HG02852 (cell line): Measurements from ENCODE around the gene CYB5D1.
A peak's percentile ranks its signal among the peaks of the same experiment; 100 is the strongest.

Source experiments
- ATAC-seq: cut with Tn5 transposase; IDR thresholded peaks from one replicate; pipeline ENCODE4 v1.9.1; 2021; ENCODE audit warnings: mild to moderate bottlenecking, moderate library complexity; ENCODE audit not compliant: unreplicated experiment

The CYB5D1 gene

GRCh38 chr17:7833795-7834541, 23.8 kb upstream of the CYB5D1 start, which contains the start of gene KDM6B:
Gene KDM6B (plus strand): TSS chr17:7834217. CDS start chr17:7845555, 11,338 bp downstream.
- ATAC-seq = peak; percentile 56

- ATAC-seq = no peak
These were observed 23.3 kb upstream of the CYB5D1 start for GRCh38 chr17:7834542-7834956.

- ATAC-seq = peak; percentile 46
These were observed 22.6 kb upstream of the CYB5D1 start for GRCh38 chr17:7834957-7835813.

GRCh38 chr17:7835814-7836595, 21.8 kb upstream of the CYB5D1 start:
- peak; percentile 24 for ATAC-seq

DNA sequence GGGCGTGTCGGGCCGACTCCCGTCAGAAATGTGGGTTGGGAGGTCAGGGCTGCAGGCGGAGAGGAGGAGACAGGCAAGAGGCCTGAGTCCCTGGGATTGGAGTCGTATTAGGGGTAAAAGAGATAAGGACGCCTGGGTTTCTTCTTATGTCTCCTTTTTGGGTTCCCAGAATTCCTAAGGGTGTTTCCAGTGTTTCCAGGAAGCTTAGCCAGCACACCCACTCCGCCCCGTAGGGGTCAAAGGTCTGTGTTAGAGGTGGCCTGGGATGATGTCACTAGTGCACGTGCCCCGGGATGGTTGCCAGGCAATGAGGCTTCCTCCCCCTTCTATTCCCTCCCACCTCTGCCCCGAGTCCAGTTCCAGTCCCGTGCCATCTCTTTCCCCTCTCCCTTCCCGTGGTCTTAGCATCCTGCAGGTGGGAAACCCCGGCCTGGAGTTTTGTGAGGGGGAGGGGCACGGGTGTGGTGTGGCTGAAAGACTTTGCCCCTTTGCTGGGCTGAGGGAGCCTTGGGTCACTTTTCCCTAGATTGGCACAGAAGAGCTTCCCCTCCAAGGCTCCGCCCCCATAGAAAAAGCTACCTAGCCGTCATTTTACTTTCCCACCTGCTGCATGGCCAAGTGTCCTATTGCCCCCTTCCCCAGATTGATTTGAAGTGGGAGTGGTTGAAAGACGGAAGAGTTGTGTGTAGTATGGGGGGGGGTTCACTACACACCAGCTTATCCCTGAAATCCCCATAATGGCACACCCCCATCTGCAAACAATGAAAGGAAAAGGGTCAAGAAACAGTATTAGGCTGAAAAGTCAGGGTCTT, 21.0 kb upstream of the CYB5D1 start:
- no peak for ATAC-seq

DNA sequence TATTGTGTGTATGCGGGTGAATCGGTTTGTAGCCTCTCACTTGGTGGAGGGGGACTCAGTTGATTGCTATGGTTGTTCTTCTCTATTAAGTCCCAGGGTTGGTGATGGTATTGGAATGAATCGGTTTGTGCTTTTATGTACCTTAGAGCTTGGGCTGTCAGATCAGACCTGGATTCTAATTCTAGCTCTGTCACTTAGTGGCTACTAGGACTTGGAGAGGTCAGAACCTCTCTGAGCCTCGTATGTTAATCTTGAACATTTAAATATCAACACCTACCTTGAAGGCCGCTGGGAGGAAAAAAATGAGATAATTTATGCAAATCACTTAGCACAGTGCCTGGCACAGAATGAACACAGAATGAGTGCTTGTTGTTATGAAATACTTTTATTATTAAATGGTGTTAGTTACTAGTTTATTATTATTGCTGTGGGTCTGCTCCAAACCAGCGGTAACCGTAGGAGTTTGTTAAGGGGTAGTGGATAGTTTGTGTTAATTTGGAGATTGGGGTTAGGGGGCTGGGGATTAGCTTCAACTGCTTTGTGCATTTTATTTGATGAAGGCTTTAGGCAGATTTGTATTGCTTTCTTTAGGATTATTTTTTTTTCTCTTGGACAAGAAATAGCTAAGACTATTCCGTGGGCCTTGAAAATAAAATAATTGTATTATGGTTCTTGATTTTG, 20.3 kb upstream of the CYB5D1 start:
- ATAC-seq = no peak

DNA sequence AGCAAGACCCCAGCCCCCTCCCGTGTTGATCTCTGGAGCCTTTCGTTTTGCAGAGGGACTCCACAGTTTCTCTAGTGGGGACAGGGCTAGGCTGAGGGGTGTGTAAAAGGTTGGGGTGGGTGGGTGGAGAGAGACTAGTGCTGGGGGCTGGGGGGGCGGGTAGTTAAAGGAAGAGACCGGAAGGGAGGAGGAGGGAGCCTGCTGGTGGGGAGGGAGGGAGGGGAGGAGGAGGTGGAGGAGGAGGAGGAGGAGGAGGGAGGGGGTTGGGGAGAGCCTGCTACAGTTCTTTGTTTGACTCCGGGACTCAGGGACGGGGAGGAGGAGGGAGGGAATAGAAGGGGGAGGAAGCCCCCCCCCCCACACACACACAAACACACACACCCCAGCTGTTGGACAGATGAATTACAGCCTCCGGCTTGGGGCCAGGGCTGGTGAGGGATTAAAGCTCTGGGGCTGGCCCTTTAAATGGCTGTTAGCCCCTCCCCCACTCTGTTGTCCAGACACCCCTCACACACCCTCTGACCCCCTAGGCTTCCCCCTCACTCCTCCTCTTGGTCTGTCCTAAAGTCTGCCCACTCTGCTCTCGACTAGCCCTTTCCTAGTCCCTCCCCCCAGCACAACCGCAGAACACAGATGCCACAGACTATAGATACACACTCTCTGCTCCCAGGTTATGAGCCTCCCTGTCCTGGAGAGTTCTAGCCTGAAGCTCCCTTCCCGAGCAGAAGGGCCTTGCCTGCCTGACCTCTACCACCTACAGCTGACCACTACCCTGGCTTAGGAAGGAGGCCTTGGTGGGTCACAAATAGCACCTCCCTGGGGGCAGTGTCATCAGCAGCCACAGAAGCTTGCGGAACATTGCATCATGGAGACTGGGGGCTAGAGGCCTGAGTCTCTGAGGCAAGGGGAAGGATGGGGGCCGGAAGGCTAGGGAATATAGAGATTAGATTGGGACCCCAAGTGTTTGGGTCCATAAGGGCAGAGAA, 19.4 kb upstream of the CYB5D1 start:
- ATAC-seq = no peak

DNA sequence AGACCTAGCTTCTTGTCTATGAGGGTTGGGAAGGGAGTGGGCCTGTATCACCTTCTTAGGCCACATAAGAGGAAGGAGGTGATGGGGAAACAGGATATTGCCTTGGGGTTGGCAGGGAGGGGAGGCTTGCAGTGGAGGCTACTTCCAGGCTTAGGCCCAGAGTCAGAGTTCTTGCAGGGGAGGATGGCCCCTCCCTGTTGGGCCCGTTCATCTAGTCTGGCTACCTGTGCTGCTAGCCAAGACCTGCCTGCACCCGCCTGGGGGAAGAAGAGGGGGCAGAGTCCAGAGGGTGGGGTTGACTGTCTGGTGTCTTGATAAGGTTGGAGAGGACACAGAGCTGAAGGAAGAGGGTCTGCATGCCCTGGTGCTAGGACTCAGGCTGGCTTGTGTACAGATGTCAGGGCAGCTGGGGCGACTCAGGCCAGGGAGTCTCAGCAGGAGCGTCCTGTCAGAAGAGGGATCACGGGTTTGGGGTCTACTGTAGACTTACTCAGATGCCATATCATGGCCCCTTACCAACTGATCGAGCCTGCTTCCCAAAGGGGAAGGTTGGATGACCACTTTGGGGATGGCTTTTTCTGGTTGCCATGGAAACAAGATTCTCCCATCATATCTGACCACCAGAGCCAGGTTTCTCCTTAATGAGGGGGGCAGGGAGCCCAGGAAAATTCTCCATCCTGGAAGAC, 18.5 kb upstream of the CYB5D1 start:
- no peak for ATAC-seq

- no peak for ATAC-seq
These were observed 17.9 kb upstream of the CYB5D1 start for GRCh38 chr17:7839876-7840261.

DNA sequence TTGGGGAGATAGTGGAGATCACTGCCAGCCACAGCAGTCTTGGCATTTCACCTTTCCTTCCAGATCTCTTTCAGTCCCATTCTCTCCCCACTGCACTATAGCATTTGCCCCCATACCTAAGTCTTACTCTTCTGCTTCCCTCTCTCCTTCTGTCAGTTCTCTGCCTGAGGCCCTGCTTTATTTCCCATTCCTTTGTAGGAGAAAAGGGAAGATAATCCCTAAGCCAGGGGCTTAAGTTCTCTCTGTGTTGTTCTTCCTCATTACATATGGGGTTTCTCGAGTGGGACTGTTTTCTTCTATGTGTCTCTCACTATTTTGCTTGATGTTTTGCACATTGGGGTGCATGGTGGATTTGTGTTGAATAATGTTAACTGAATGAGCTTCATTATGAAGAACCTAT, 17.4 kb upstream of the CYB5D1 start:
- ATAC-seq = no peak

DNA sequence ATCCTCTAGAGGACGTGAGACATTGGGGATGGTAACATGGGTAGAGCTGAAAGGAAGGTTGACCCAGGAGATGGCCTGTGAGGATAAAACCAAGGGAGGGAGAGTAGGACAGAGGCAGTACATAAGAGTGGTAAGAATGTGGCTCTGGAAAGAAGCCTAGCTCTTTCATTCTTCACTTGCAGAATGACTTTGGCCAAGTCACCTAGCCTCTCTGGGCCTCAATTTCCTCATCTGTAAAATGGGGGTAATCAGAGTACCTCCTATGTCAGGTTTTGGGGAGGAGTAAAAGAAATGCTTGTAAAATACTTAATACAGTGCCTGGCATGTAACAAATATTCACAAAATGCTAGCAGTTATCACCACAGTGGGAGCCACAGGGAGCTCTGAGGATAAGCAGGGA, 16.9 kb upstream of the CYB5D1 start:
- ATAC-seq = no peak

GRCh38 chr17:7841396-7841914, 16.3 kb upstream of the CYB5D1 start:
- no peak for ATAC-seq

DNA sequence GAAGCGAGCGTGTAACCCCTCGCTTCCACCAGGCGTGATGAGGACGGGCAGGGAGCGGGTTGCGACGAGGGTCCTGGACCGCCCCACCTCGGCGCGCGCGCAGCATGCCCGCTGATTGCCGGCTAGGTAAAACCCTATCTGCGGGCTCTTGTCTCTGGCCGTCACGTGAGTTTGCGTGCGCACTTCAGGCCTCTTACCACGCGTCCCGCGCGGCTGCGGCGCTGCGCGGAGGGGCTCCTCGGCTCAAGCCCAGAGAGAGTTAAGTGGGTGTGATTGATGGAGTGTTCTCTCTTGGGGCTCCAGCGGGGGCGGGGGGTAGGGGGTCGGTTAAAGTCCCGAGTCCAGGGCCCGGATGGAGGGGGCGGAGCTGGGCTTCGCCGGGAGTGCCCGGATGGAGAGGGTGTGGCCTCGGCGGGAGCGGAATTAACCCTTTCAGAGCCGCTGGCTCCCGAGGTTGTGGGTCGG, 15.9 kb upstream of the CYB5D1 start:
- peak; percentile 25 for ATAC-seq

DNA sequence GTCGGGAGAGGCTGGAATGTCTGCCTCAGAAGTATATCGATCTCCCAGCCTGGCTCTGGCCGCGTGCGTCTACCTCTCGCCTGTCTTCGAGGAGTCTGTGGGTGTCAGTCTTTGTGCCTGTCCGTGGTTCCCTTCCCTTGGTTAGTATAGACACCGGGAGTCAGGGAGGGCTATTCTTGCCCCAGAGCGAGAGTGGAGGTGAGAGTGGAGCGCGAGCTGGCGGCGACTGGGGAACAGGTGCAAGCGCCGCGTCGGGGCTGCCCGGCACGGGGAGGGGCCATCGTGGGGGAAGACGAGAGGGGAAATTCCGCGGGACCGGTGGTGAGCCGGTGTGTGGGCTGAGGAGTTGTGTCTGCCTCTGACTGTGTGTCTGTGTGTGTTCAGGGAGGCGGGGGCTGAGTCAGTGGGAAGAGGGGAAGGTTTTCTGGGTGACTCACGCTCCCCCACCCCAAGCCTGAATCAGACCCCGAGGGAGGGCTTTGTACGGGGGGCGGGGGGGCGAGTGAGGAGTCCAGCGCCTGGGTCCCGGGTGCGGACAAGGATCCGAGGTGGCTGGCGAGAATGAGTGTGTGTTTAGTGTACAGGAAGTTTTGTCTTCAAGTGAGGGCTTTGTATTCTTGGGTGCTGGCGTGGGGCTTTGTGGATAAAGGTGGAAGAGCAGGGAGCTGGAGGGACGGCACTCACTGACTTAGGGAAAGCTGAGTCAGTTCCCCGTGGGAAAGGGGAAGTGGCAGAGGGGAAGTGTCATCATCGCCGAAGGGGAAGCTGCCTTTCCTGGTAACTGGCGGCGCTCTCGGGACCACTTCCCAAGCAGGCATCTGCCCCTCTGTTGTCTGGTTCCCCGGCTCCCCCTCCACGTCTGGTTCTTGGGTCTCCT, 15.2 kb upstream of the CYB5D1 start:
- ATAC-seq = peak; percentile 36

GRCh38 chr17:7843257-7843535, 14.6 kb upstream of the CYB5D1 start:
- ATAC-seq = no peak

- ATAC-seq = peak; percentile 29
These were observed 14.1 kb upstream of the CYB5D1 start for GRCh38 chr17:7843536-7844291.
